Renal cortex interstitium (tissue), 11 donors: ENCODE results near the gene CBX4. TPM values are rescaled to one million over a fixed set of nuclear protein-coding genes. Genes with fewer than 3 reads are reported as not detected.
A peak's percentile ranks its signal among the peaks of the same experiment; 100 is the strongest.

Source experiments
- DNase-seq, 11 donors: peaks; one replicate each; pipeline ENCODE4 v3.0.0-alpha.2; 2013; ENCODE audit warnings: low read depth in 9 of 11, low spot score in 4 of 11; ENCODE audit errors: extremely low read depth in 1 of 11
- polyA plus RNA-seq, 3 donors: library from polyadenylated mRNA; unstranded; fragments of 120-200 nt; gene quantifications; one replicate each; pipeline ENCODE4 v1.2.1, GENCODE V29; 2013; ENCODE audit not compliant: insufficient read length in 3 of 3

Gene CBX4
- polyA plus RNA-seq, 3 donors, result 10.5 to 14.9 (median 13.8) TPM

DNA sequence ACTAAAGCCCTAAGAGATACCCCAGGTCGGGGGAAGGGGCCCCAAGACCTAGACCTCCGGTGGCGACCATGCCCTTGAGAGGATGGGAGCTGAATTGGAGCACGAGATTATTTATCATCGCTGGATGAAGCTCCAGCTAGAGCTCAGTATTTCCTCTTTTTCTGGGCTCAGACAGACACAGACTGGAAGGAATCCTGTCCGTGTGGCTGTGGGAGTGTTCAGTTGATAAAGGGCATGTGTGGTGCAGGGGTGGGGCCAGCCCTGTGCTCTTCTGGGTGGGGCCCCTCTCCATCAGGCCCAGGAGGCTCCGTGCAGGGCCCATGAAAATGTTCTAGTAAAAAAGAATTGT lies 6.3 kb upstream of the CBX4 start:
- no peak for DNase-seq

DNA sequence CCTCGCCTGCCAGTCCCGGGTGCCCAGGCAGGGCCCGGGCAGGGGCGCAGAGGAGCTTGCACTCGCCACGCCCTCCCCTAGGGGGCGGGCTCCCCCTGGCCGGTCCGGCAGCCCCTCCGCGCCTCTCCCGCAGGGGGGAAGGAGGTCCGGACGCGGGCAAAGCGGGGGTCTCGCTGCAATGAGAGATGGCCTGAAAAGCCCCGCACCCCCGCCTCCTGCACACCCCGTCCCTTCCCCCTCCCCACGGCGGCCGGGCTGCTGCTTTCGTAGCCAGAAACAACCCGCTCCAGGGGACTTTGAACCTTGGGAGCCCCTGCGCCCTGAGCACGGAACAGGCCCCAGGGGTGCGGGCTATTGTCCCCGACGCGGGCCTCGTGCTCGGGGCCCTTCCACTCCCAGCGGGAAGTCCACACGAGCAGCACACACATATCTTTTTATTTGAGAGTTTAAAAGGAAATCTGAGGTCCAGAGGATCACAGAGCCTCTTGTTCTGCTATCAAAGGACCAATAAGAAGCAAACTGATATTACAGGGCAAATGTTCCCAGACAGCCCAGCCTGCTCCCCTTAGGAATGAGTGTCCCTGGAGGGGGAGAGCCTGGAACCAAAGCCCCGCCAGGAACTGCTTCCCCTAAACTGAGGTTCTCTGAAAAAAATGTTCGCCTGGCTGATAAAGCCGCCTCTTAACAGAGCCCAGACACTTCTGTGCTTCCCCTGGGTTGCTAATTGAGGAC lies 5.8 kb upstream of the CBX4 start:
- DNase-seq, result no peak

DNA sequence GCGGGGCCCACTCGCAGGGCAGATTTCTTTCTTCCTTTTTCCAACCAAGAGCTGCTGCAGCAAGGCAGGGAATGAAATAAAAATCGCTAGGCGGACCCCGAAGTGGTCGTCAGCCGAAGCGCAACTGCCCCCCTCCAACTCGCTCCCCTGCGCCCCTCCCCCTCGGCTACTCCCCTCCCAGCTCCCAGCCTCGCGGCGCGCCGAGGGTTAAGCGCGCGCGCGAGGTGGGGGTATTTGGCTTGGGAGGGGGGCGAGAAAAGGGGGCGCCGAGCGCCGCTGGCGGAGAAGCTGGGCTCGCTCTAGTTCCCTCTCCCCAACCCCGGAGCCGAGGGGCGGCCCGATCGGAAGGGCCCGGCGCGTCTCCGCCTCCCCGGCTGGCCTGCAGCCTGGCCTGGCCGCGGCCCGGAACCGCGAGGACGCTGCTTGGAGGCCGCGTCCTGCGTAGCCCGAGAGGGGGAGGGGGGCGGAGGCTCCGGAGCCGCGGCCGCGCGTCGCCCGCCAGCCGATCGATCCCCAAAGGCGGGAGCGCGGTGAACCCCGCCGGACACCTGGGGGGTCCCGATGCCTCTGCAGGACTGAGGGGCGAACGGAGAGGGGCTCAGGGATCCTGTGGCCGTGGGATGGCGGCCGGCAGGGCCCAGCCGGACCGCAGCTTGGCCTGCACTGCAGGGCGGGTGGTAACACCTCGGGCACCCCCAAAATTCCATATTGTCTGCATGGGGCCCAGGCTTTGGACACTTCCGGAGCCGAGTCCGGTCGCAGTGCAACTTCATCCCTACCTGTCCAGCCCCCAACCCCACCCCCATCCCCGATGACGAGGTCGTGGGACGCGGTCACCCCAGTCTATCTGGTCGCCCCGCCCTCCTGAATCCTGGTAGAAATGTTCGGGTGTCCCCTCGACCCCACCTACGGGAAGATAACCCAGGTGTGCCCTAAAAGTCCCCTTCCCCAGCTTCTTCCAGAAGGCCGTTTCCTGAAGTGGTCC lies 4.9 kb upstream of the CBX4 start:
- DNase-seq, result no peak

DNA sequence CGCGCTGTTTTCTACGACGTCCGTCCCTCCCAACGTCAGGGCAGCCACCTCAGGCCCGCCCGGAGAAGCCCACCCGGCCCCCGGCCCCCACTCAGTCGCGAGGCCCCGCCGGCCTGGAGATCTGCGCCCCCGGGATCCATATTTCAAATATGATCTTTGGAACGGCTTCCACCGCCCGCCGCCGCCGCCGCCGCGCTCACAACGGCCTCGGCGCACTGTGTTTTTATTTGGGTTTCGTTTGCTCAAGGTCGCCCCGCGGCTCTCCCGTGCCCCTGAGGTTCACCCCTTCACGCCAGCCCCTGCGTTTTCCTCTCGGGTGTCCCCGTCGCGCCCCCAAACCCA lies 4.2 kb upstream of the CBX4 start:
- DNase-seq, result no peak

DNA sequence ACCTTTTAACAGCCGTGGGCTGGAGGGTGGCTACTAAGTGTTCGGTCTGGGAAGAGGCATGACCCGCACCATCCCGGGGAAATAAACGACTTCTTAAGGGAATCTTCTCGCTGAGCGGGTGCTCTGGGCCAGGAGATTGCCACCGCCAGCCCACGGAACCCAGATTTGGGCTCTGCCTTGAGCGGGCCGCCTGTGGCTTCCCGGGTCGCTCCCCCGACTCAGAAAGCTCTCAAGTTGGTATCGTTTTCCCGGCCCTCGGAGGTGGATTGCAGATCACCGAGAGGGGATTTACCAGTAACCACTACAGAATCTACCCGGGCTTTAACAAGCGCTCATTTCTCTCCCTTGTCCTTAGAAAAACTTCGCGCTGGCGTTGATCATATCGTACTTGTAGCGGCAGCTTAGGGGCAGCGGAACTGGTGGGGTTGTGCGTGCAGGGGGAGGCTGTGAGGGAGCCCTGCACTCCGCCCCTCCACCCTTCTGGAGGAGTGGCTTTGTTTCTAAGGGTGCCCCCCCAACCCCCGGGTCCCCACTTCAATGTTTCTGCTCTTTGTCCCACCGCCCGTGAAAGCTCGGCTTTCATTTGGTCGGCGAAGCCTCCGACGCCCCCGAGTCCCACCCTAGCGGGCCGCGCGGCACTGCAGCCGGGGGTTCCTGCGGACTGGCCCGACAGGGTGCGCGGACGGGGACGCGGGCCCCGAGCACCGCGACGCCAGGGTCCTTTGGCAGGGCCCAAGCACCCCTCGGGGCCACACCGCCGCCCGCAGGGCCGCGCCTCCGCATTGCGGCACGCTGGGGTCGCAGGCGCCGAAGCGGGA lies 3.6 kb upstream of the CBX4 start:
- DNase-seq, result no peak

DNA sequence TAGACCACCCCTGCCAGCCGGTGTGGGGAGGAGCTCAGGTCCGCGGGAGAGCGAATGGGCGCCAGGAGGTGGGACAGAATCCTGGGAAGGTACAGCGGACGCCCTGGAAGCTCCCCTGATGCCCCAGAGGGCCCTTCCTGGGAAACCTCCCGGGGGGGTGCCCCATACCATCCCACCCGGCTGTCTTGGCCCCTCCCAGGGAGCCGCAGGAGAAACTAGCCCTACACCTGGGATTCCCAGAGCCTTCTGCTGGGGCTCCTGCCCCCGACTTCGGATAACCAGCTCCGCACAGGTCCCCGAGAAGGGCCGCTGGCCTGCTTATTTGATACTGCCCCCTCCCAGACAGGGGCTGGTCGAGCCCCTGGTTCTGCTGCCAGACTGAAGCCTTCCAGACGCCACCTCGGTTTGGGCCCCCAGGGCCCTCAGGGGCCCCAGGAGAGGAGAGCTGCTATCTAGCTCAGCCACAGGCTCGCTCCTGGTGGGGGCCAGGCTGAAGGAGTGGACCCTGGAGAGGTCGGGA lies 3.0 kb upstream of the CBX4 start:
- DNase-seq, result no peak

DNA sequence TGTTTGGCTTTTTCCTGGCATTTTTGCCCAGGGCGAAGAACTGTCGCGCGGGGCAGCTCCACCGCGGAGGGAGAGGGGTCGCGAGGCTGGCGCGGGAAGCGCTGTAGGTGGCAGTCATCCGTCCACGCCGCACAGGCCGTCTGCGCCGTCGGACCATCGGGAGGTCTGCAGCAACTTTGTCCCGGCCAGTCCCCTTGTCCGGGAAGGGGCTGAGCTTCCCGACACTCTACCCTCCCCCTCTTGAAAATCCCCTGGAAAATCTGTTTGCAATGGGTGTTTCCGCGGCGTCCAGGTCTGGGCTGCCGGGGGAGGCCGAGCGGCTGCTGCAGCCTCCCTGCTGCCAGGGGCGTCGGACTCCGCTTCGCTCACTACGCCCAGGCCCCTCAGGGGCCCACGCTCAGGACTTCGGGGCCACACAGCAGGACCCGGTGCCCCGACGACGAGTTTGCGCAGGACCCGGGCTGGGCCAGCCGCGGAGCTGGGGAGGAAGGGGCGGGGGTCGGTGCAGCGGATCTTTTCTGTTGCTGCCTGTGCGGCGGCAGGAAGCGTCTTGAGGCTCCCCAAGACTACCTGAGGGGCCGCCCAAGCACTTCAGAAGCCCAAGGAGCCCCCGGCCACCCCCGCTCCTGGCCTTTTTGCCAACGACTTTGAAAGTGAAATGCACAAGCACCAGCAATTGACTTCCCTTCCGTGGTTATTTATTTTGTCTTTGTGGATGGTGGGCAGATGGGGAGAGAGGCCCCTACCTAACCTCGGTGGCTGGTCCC lies 2.3 kb upstream of the CBX4 start:
- no peak for DNase-seq

DNA sequence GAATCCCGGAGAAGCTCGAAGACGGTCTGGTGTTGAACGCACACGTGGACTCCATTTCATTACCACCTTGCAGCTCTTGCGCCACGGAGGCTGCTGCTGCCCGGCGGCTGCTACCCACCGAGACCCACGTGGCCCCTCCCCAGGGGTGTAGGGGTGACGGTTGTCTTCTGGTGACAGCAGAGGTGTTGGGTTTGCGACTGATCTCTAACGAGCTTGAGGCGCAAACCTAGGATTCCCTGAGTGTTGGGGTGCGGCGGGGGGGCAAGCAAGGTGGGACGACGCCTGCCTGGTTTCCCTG lies 1.7 kb upstream of the CBX4 start:
- DNase-seq, result no peak

DNA sequence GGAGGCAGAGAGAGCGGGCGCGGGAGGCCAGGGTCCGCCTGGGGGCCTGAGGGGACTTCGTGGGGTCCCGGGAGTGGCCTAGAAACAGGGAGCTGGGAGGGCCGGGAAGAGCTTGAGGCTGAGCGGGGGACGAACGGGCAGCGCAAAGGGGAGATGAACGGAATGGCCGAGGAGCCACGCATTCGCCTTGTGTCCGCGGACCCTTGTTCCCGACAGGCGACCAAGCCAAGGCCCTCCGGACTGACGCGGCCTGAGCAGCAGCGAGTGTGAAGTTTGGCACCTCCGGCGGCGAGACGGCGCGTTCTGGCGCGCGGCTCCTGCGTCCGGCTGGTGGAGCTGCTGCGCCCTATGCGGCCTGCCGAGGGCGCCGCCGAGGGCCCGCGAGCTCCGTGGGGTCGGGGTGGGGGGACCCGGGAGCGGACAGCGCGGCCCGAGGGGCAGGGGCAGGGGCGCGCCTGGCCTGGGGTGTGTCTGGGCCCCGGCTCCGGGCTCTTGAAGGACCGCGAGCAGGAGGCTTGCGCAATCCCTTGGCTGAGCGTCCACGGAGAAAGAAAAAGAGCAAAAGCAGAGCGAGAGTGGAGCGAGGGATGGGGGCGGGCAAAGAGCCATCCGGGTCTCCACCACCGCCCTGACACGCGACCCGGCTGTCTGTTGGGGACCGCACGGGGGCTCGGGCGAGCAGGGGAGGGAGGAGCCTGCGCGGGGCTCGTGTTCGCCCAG lies 1.2 kb upstream of the CBX4 start:
- no peak for DNase-seq

DNA sequence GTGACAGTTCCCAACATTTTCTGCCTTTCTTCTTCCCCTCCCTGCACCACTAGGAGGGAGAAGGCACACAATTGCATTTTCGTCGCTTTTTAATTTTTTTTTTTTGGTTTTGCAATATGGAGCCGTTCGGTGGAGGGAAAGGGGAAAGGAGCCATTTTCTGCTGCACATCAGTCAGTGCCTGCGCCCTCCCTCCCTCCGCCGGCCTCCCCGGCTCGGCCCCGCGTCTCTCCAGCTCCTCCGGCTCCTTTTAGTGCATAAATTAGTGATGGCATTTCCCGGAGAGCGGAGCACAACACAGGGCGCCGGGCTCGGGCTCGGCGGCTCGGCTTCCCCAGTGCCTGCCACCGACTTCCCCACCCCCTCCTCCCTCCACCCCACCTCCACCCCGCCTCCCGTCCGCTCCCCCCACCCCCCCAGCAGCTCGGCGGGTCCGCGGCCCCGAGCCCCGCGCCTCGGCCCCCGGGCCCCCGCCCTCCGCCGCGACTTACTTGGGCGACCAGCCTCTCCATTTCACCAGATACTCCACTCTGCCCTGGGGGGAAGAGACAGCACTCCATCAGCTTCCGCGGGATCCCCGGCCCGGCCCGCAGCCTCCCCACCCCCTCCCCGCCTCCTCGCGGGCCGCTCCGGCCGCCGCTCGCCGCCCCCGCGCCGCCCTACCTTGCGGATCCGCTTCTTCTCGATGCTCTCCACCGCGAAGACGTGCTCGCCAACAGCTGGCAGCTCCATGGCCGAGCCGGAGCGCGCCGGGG lies 542 bp downstream of the CBX4 start:
- DNase-seq, result peak in 1 of 11 donors; percentile 68

DNA sequence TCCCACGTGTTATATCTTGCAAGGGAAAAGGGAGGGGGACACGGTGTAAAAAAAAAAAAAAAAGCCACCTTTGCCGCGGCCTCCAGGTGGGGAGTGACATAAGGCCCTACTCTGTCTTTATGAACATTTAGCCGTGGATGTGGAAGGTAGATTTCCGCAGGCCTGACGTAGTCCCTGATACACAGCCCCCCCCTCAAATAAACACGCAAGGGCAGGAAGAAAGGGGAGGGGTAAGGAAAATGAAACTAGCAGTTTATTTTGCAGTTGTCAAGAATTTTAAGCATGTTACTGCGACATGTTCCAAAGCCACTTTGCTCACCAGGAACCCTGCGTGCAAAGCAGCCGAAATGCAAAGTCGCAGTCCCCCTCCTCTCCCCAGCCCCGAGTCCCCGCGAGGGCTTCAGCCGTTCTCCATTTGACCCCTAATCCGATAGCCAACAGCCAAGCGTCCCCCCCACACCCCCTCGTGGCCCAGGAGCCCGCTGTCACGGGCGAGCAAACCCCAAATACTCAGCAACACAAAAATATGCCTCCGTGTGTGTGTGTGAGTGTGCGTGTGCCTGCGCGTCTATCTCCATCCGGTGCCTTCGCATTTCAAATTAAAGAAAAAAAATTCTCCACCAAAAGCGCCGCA lies 1.2 kb downstream of the CBX4 start:
- no peak for DNase-seq

DNA sequence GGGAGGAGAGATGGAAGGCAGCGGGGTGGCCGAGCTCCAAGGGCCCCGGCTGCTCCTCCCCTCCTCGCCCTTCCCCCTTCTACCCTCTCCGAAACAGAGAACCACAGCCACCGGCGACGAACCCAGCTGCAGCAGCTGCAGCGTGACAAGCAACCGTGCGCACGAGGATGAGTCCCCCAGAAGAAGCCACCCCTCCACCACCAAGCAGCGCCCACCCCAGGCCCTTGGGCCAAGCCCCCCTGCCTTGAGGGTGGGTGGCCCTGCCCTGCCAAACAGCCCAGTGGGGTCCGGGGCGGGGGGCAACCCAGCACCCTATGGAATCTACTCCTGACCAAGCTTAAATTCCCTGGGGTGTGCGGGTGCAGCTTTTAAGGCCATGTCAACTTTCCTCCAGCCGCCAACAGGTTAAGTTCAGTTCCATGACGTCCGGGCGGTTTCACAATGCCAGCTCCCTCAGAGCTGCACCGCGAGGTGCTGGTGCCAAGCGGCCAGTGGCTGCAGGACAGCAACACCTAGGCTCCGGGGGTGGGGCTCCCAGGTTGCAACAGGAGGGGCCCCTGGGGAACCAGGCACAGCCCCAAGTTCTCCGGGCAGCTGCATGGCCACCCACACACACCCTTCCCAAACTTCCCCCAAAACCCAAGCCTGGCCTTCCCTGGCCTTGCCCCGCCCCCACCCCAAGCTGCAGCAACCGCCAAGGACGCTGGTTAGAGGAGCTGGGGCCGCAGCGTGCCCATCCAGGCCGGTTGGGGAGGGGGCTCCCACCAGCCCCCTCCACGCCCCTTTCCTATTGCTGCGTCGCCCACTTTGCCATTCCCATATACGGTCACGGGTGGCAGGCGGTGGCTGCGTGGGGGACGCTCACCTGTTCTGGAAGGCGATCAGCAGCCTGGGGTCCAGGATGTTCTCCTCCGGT lies 2.0 kb downstream of the CBX4 start:
- no peak for DNase-seq

DNA sequence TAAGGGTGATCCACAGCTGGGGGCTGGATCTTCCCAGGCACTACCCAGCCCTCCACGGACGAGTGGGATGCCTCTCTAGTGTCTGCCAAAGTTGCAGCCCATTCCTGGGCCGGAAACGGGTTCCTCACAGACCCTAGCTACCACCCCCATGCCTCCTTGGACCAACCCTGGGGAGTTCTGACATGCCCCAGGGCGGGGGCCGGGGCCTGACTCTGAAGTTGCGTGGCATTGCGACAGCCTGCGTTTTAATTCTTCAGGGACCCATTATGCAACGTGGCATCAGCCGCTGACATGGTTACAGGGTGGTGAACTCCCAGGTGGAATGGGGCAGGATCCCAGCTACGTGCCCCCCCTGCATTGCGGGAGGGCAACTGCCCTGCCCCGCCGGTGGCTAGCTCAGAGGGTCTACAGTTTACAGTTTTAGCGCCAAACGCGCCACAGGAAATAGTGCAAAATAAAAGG lies 2.7 kb downstream of the CBX4 start:
- DNase-seq, result no peak

DNA sequence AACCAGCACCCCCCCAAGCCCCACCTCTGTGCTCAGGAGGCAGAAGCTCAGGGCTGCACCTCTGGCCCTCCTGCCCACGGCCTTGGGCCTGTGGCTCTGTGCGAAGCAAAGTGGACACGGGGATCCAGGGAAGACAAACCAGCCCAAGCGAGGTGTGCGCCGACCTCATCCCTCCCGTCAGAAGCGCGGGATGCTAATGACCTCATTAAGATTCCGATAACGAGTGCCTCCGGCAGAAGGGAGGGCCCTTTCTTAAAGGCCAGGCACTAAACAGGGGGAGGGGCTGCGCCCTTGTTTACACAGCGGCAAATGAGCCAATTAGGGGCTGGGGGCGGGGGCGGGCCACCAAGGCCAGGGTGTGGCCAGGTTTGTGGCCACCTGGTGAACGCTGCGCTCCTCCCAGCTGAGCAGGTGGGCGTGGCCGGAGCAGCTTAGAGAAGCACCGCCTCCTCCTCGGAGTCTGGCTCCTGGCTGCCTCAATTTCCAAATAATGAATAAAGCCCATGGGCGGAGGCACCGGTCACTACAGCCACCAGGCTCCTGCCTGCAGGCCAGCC lies 3.2 kb downstream of the CBX4 start:
- DNase-seq, result no peak

DNA sequence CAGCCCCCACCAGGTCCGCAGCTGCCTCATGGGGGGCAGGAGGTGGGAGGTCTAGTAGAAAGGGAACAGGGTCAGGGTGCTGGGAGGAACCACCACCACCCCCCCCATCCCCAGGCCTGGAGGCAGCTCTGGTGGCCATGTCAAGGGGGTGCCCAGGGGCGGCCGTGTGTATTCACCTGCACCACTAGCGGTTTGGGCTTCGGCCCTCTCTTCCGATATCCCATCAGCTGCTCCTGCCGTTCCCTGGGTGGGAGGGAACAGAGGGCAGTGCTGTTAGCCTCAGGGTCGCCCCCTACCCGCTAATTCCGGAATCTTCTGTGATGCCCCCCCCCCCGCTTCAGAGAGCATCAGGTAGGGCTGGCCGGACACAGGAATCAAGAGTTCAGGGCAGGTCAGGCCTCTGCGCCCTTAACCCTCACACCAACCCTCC lies 3.8 kb downstream of the CBX4 start:
- DNase-seq, result no peak
